ENCODE results near the gene IL13. TPM values are rescaled to one million over a fixed set of nuclear protein-coding genes. Genes with fewer than 3 reads are reported as not detected.

The IL13 gene
- total RNA-seq, 2 donors from 2014 or later = not detected

DNA sequence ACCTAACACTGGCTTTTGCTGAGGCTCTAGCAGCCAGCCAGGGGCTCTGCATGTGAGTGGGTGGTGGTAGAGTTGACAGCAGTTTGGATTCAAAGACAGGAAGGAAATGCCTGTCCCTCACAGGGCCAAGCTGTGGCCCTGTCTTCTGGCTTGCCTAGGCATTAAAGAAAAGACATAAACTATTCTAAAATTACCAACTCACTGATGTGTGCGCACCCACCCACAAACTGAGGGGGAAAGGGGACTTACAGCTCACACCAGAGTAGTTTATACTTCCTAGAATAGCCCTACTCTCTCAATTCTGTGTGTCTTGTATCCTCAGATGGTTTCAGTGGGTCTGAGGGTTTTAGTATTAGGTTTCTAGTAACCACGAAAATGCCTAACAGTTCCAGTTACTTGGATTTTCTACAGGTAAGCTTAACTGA lies 18.3 kb upstream of the IL13 start:
- intact Hi-C loops (cut with DNase I) = no loop called here
- H3K4me1 ChIP-seq = no peaks in the 10 kb centered on the region
- no peaks in the 10 kb centered on the region for H3K27me3 ChIP-seq
- H3K9ac ChIP-seq (ENCODE audit: low read depth in 2 of 2, low read length in 2 of 2) = no peak overlapping the region
- no peaks in the 10 kb centered on the region for H3K9me3 ChIP-seq
- no peaks in the 10 kb centered on the region for H3K36me3 ChIP-seq
- H3K4me3 ChIP-seq = no peak overlapping the region
- H3K27ac ChIP-seq = no peak overlapping the region
- no peak for TF ChIP-seq CTCF (IDR thresholded peaks at IDR 0.05)
- no peak for DNase-seq

DNA sequence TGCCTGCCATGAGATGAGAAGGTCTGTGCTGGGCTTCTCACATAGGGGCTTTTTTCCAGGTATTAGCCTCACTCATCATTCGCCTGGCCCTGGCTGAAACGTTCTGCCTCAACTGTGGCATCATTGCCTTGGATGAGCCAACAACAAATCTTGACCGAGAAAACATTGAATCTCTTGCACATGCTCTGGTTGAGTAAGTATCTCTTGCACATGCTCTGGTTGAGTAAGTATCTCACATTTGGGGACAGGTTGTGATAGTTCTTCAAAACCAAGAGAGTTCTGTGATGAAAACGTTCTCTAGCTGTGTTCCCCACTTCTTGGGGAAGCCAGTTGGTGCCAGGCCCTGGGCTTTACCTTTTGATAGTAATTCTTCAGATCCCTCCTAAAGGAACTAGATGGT lies 17.4 kb upstream of the IL13 start:
- no peak overlapping the region for H3K9ac ChIP-seq (ENCODE audit: low read depth in 2 of 2, low read length in 2 of 2)
- no peaks in the 10 kb centered on the region for H3K36me3 ChIP-seq
- DNase-seq = no peak
- no peaks in the 10 kb centered on the region for H3K9me3 ChIP-seq
- no peak overlapping the region for H3K27ac ChIP-seq
- intact Hi-C loops (cut with DNase I) = no loop called here
- H3K4me3 ChIP-seq = no peak overlapping the region
- no peaks in the 10 kb centered on the region for H3K4me1 ChIP-seq
- TF ChIP-seq CTCF (IDR thresholded peaks at IDR 0.05) = no peak
- no peaks in the 10 kb centered on the region for H3K27me3 ChIP-seq

- no peaks in the 10 kb centered on the region for H3K36me3 ChIP-seq
Measured at GRCh38 chr5:132641241-132641723, 16.7 kb upstream of the IL13 start.

DNA sequence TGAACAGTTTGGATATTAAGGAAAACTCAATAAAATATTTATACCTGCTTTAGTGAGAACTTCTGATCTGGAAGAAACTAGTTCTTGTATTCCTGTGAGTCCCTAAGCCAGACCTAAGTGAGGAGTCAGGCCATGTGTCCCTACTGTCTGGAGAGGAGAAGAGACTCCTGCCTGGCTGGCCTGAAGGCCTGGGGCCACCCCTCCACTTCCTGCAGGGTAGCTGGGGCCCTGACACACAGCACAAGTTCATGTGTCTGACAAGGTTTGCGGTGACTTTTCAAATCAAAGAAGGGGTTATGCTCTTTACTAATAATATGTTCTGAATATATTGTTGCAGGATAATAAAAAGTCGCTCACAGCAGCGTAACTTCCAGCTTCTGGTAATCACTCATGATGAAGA lies 16.1 kb upstream of the IL13 start:
- no peaks in the 10 kb centered on the region for H3K9me3 ChIP-seq
- DNase-seq = no peak
- no peaks in the 10 kb centered on the region for H3K27me3 ChIP-seq
- intact Hi-C loops (cut with DNase I) = no loop called here
- no peak overlapping the region for H3K9ac ChIP-seq (ENCODE audit: low read depth in 2 of 2, low read length in 2 of 2)
- no peak for TF ChIP-seq CTCF (IDR thresholded peaks at IDR 0.05)
- no peaks in the 10 kb centered on the region for H3K4me1 ChIP-seq
- no peak overlapping the region for H3K4me3 ChIP-seq
- no peaks in the 10 kb centered on the region for H3K36me3 ChIP-seq
- H3K27ac ChIP-seq = no peak overlapping the region

More at GRCh38 chr5:132641241-132641723, 16.7 kb upstream of the IL13 start:
- intact Hi-C loops (cut with DNase I) = no loop called here
- no peaks in the 10 kb centered on the region for H3K4me1 ChIP-seq
- H3K4me3 ChIP-seq = no peak overlapping the region
- TF ChIP-seq CTCF (IDR thresholded peaks at IDR 0.05) = no peak
- no peak for DNase-seq
- H3K9ac ChIP-seq (ENCODE audit: low read depth in 2 of 2, low read length in 2 of 2) = no peak overlapping the region
- no peaks in the 10 kb centered on the region for H3K27me3 ChIP-seq
- no peak overlapping the region for H3K27ac ChIP-seq
- H3K9me3 ChIP-seq = no peaks in the 10 kb centered on the region

DNA sequence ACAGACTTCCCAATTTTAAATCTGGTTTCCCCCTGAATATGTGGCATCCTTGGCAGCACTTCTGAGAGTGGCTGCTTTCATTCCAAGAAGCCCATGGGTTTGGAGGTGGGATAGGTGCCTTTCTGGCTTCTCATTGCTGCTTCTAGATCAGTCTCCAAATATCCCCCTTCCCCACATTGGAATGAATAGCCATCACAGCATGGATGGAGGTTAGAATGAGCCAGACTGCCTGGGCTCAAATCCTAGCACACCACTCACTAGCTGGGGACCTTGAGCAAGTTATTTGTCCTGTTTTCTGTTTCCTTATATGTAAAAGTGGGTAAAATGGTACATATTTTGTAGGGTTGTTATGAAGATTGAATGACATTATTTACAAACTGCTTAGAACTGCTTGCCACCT lies 13.8 kb upstream of the IL13 start:
- TF ChIP-seq CTCF (IDR thresholded peaks at IDR 0.05) = no peak
- intact Hi-C loops (cut with DNase I) = no loop called here
- no peaks in the 10 kb centered on the region for H3K36me3 ChIP-seq
- no peak for DNase-seq
- H3K9me3 ChIP-seq = no peaks in the 10 kb centered on the region
- no peak overlapping the region for H3K9ac ChIP-seq (ENCODE audit: low read depth in 2 of 2, low read length in 2 of 2)
- H3K4me3 ChIP-seq = no peak overlapping the region
- H3K27ac ChIP-seq = no peak overlapping the region
- H3K27me3 ChIP-seq = no peaks in the 10 kb centered on the region
- no peaks in the 10 kb centered on the region for H3K4me1 ChIP-seq
